Activated CD4-positive, alpha-beta memory T cell treated with anti-CD3 and anti-CD28 coated beads for 36 hours (primary cell): ENCODE data around the gene KLHL2. TPM values are rescaled to one million over a fixed set of nuclear protein-coding genes. Genes with fewer than 3 reads are reported as not detected.
A peak's percentile ranks its signal among the peaks of the same experiment; 100 is the strongest.
"Not testable (repeated sequence)": the region's sequence is repeated elsewhere in the genome, so short reads cannot be mapped to it uniquely, and the experiment has no call there.

Source experiments
- CTCF ChIA-PET: fragments of 350-600 bp; sonication (Branson Sonifier 250); formaldehyde crosslinking; loops from one replicate; lab custom pipeline; 2021; ENCODE audit warnings: antibody characterized with exemption, inconsistent platforms; lab: Charles Lee
- POLR2A ChIA-PET: fragments of 350-600 bp; sonication (Branson Sonifier 250); formaldehyde crosslinking; loops from one replicate; lab custom pipeline; 2021; ENCODE audit warnings: antibody characterized with exemption; lab: Charles Lee
- DNase-seq: peaks from one replicate; pipeline ENCODE4 v3.0.0-alpha.2; 2020
- H3K27ac Mint-ChIP-seq: one replicate; pipeline ENCODE4 v1.8.0; 2021; ENCODE audit warnings: mixed read lengths
- H3K27me3 Mint-ChIP-seq: one replicate; pipeline ENCODE4 v1.8.0; 2021; ENCODE audit warnings: mixed read lengths
- H3K36me3 Mint-ChIP-seq: one replicate; pipeline ENCODE4 v1.8.0; 2021; ENCODE audit warnings: mixed read lengths
- H3K4me1 Mint-ChIP-seq: one replicate; pipeline ENCODE4 v1.8.0; 2021; ENCODE audit warnings: low read depth, mixed read lengths
- H3K4me3 Mint-ChIP-seq: one replicate; pipeline ENCODE4 v1.8.0; 2021; ENCODE audit warnings: mild to moderate bottlenecking, mixed read lengths
- H3K9me3 Mint-ChIP-seq: one replicate; pipeline ENCODE4 v1.8.0; 2021; ENCODE audit warnings: mixed read lengths
- intact Hi-C: fragments of 100-400 bp; cut with micrococcal nuclease; formaldehyde crosslinking; loops from one replicate; pipeline ENCODE4 v1.15.1; 2023
- total RNA-seq, 2 experiments: library from RNA; stranded (reverse); gene quantifications; one replicate each; pipeline ENCODE4 v1.2.3, GENCODE V29; 2021

KLHL2 gene
- total RNA-seq, 2 experiments from 2014 or later = 25.0 to 26.0 TPM

DNA sequence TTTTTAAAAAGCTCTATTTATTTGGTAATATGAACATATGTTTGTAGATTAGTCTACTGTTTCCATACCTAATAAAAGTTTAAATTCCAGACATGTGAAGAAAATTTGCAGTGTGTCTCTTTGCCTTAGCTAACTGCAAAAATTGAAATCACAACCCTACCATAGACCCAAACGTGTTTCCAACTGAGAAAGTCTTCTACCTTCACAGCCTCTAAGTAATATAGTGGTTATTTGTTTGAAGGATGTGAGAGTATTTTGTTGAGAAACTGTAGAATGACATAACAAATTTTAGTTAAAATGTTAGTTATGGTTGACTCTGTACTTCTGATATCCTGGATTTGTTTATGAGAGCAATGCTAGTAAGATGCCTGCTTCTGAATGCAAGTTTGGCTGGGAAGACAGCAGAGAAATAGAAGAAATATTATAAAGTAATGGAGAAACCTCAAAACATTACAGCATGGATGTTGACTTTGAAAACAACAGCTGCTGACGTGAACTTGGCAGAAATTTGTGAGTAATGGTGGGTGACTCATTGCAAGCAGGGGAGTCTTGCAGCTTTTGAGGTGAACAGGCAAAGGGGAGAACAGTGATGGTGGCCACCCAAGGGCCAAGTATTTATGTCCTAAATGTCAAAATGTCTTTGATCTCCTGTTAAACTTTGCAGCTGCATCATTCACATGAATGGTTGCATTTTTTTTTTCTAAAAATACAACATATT lies 7.8 kb downstream of the KLHL2 start:
- Mint-ChIP-seq H3K4me1 (peaks cover 68% of the 10 kb centered on the region), H3K27ac (peak overlapping the region; percentile 74)
- CTCF ChIA-PET = interaction anchor here (0.6 kb wide), 2 partner anchors 29 to 310 kb away, joined by 3 read pairs; no protein-coding TSS in a partner anchor

DNA sequence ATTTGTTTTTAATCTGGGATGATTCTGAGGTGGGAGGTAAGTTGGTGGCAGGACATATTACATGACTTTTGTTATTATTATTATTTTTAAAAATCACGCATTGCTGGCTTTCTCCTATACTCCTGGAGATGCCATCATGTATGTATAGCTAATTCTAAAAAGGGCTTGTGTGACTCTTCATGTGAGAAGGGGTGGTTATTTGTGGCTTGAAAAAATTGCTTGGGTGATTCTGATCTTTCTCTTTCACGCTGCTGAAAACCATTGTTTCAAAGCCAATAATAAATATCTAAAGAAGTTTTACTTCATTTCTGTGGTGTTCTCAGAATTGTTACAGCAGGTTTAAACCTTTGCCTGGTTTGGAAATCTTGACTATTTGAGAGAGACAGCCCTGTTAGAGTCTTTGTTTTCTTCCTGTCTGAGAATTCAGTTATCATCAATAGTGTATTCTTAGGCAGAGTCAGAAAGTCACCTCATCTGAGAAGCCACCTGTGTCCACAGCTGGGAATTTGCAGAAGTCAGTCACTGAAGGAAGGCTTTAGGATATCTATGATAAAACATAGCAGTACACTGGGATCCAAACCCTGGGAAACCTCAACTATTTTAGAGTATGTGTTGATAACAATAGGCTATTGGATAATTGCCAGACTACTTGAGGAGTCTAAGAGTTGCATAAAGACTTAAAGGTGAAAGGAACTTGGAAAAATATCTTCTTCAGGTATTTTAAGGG lies 8.6 kb downstream of the KLHL2 start:
- H3K36me3 Mint-ChIP-seq, intact Hi-C loops, POLR2A ChIA-PET, DNase-seq, H3K4me3 Mint-ChIP-seq, H3K27me3 Mint-ChIP-seq, H3K9me3 Mint-ChIP-seq: not testable (repeated sequence)
- CTCF ChIA-PET = interaction anchor here (0.6 kb wide), 1 partner anchor 309 kb away, joined by 3 read pairs; no protein-coding TSS in a partner anchor
- Mint-ChIP-seq H3K4me1 (peaks cover 61% of the 10 kb centered on the region), H3K27ac (peak overlapping the region; percentile 74)

More for the DNA sequence above, 7.8 kb downstream of the KLHL2 start:
- peak; percentile 64 for DNase-seq
- H3K27me3 Mint-ChIP-seq, POLR2A ChIA-PET, H3K4me3 Mint-ChIP-seq, intact Hi-C loops, H3K36me3 Mint-ChIP-seq, H3K9me3 Mint-ChIP-seq: not testable (repeated sequence)

DNA sequence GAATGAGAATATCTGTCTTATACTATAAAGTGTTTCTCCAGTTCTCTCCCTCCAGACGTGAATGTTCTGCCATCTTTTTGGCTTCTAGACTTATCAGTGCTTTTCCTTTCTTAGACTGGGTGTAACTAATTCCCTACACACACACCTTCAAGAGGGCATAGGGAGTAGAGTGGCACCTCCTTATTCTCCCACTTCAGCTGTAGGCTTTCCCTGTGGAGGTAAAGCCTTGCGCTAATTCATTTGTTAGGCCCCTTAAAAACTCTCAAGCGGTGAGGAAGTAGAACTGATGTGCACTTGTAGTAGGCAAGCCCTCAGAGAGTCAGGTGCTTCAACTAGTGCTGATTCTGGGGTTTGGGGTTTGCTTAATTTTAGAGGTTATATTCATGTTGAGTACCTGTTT lies 10.0 kb downstream of the KLHL2 start:
- Mint-ChIP-seq H3K27me3 (no peaks in the 10 kb centered on the region), H3K4me3 (no peak overlapping the region), H3K27ac (no peak overlapping the region), H3K4me1 (peaks cover 58% of the 10 kb centered on the region), H3K9me3 (no peaks in the 10 kb centered on the region), H3K36me3 (peaks cover 14% of the 10 kb centered on the region)
- intact Hi-C loops = no loop called here
- POLR2A ChIA-PET = no interaction called here
- no peak for DNase-seq
- CTCF ChIA-PET = no interaction called here

DNA sequence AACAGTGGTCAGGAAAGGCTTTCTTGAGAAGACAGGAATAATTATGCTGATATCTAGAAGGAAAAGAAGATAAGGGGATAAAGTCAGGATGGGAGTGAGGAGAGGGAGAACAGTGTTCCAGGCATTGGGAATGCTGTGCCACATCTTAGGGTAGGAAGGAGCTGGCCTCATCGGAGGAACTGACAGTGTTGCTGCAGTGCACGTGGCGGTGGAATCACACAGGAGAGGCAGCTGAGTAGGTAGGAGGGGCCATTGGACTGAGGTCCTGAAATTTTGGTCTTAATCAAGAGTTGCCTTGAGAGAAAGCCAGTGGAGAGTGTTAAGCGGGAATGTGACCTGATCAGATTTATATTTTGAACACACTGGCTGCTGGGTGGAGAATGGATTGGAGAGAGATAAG lies 13.9 kb downstream of the KLHL2 start:
- DNase-seq, H3K4me3 Mint-ChIP-seq, H3K9me3 Mint-ChIP-seq, H3K27ac Mint-ChIP-seq, H3K27me3 Mint-ChIP-seq, CTCF ChIA-PET, POLR2A ChIA-PET, intact Hi-C loops: not testable (repeated sequence)
- H3K36me3 Mint-ChIP-seq = peaks cover 24% of the 10 kb centered on the region
- H3K4me1 Mint-ChIP-seq = peaks cover 37% of the 10 kb centered on the region

DNA sequence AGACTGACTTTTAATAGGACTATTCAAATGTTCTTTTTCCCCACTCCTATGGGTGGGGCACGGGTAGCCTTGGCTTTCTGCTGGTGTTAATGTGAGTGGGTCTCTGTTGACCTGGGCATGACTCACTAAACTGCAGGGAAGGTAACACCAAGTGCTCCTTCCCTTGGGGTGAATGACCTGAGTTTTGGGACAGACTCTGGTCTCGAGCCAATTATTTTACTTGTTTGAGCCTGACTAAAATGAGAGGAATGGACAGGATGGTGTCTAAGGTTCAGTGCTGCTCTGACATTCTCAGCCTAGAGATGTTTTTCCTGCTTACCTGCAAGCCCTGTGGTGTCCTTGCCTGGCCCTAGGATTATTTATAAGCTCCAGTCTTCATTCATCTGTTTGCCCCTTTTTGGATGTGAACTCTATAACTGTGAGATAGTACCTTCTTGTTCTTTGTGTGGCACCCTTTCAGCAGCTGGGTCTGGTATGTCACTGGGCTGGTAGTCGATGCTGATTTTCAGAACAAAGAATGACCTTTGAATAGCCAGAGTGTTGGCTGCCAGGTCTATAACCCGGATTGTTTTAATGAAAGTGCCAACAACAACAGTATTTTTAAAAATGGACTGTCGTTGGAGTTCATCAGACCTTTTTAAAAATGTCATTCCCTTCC lies 14.8 kb downstream of the KLHL2 start:
- Mint-ChIP-seq H3K4me1 (peaks cover 29% of the 10 kb centered on the region), H3K36me3 (peaks cover 24% of the 10 kb centered on the region)
- H3K27me3 Mint-ChIP-seq, H3K9me3 Mint-ChIP-seq, POLR2A ChIA-PET, H3K4me3 Mint-ChIP-seq, H3K27ac Mint-ChIP-seq, CTCF ChIA-PET, DNase-seq: not testable (repeated sequence)
- intact Hi-C loops = loop anchor here (1.0 kb wide), 1 partner anchor 10 kb away; no protein-coding TSS in a partner anchor

DNA sequence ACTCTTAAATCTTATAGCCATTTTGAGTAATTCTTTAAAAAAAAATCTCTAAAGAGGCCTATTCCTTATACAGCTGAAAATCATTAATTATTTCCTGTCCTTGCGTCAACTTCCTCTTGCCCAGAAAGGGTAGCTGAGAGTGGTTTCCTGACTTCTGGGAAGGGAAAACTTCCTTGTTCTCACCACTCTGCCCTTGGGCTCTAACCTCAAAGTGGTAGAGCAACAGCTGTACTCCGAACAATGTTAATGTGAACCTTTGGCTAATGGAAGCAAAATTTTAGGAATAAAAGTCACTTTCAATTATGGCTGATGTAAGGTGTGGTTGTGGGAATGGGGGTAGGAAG lies 15.3 kb downstream of the KLHL2 start:
- ChIA-PET POLR2A (no interaction called here), CTCF (no interaction called here)
- Mint-ChIP-seq H3K27ac (peak overlapping the region; percentile 43), H3K9me3 (no peaks in the 10 kb centered on the region), H3K4me1 (peaks cover 24% of the 10 kb centered on the region), H3K4me3 (no peak overlapping the region), H3K27me3 (no peaks in the 10 kb centered on the region), H3K36me3 (peaks cover 24% of the 10 kb centered on the region)
- intact Hi-C loops = loop anchor here (1.0 kb wide), 1 partner anchor 10 kb away; no protein-coding TSS in a partner anchor
- DNase-seq = no peak

DNA sequence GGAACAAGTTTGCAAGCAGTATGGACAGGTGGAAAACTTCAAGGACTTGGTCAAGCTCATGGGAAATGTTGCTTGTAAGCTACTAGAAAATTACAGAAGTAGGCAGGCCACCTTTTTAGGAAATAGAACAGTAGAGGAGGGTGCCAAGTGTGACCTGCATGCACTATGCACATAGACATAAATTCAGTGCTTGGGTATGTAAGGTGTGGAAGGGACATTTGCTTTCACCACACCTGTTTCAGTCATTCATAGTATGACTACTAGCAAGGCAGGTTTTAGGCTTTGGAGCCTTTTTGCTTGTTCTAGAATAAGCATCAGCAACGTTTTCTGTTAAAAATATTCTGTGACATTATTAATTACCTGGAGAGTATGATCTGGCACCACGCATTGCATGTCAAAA lies 20.0 kb downstream of the KLHL2 start:
- Mint-ChIP-seq H3K36me3 (peaks cover 36% of the 10 kb centered on the region), H3K4me1 (peaks cover 20% of the 10 kb centered on the region)
- H3K27me3 Mint-ChIP-seq, CTCF ChIA-PET, H3K4me3 Mint-ChIP-seq, H3K9me3 Mint-ChIP-seq, intact Hi-C loops, H3K27ac Mint-ChIP-seq, DNase-seq, POLR2A ChIA-PET: not testable (repeated sequence)

DNA sequence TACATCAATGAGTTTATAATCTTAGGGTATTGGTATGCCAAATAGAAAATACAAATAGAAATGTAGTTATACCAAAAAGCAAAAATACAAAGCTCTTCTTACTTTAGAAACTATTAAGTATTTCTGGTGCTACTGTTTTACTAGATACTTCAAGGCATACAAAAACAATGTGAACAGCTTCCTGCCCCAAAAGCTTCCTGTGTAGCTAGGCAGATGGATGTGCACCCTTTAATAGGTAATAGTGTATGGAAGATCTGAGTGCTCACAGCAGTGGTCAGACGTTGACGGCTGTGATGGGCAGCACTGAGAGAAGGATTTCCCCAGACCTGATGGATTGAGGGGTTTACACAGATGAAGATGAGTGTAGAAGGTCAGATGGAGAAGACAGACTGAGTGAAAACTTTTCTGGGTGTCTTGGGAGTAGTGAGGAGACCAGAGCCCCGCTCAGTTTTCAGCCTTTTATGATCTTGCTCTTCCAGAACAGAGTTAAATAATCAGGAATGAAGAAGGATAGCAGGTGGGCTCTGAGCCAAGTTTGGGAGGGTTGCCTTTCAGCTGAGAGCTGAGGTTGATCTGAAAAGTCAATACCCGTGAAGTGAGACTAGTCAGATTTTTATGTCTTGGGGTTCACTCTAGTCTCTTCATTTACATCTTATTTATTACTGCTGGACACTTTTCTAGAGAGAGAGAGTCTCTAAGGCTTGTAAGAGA lies 22.3 kb downstream of the KLHL2 start:
- H3K27ac Mint-ChIP-seq, CTCF ChIA-PET, H3K4me3 Mint-ChIP-seq, H3K9me3 Mint-ChIP-seq, DNase-seq, POLR2A ChIA-PET, H3K27me3 Mint-ChIP-seq: not testable (repeated sequence)
- Mint-ChIP-seq H3K4me1 (peaks cover 23% of the 10 kb centered on the region), H3K36me3 (peaks cover 30% of the 10 kb centered on the region)
- intact Hi-C loops = loop anchor here (5.0 kb wide), 1 partner anchor 37 kb away; no protein-coding TSS in a partner anchor

DNA sequence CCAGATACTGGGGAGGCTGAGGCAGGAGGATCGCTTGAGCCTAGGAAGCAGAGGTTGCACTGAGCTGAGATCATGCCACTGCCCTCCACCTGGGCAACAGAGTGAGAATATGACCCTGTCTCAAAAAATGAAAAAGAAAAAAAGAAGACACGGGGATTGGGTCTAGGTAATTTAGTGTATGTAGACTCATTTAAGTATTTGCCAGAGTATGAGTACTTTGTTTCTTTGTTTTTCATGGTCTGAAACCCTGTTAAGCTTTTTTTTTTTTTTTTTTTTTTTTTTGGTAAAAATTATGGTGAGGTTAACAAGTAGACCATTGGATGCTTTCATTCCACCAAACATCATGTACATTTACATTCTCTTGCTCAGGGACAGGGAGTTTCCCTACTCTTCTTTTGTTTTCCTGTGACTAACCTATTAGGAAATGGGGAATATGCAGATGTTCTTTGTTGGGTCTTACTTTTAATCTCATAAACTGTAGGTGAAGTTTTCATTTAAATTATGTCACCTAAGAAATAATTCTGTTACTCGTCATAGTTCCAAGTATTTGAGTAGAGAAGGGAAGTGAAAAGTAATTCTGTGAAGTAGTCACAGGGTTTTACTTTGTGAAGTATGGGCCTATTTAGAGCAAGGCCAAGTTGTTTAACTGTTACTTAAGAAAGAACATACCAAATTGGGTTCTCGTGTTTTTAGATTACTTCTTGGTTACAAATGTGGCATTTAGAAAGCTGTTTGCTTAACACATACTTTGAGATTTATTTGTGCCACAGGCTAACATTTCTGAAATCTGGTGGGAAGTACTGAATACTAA lies 25.5 kb downstream of the KLHL2 start:
- H3K4me1 Mint-ChIP-seq = peaks cover 23% of the 10 kb centered on the region
- H3K36me3 Mint-ChIP-seq = peaks cover 29% of the 10 kb centered on the region
- POLR2A ChIA-PET = interaction anchor here (0.8 kb wide), 1 partner anchor 34 kb away, joined by 3 read pairs; no protein-coding TSS in a partner anchor
- CTCF ChIA-PET, H3K27me3 Mint-ChIP-seq, H3K4me3 Mint-ChIP-seq, H3K9me3 Mint-ChIP-seq: not testable (repeated sequence)
- DNase-seq = peak; percentile 31
- peak overlapping the region; percentile 84 for H3K27ac Mint-ChIP-seq
- intact Hi-C loops = loop anchor here (1.0 to 5.0 kb wide), 2 partner anchors 11 to 41 kb away; no protein-coding TSS in a partner anchor

DNA sequence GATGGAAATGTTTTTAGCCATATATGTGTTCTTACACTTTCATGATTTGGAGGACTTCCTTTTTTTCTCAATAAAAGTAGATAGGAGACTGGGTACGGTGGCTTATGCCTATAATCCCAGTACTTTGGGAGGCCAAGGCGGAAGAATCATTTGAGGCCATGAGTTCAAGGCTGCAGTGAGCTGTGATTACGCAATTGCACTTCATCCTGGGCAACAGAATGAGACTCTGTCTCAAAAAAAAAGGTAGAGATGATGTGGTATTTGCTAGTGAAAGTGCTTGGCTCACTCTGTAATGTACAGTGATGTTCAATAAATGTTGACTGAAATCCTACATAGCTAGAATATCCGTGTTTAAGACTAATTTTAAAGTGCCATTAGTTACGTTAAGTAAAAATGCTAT lies 27.4 kb downstream of the KLHL2 start:
- ChIA-PET CTCF (no interaction called here), POLR2A (no interaction called here)
- peaks cover 31% of the 10 kb centered on the region for H3K36me3 Mint-ChIP-seq
- H3K9me3 Mint-ChIP-seq = no peaks in the 10 kb centered on the region
- no peak for DNase-seq
- intact Hi-C loops = loop anchor here (5.0 kb wide), 1 partner anchor 42 kb away; no protein-coding TSS in a partner anchor
- H3K27me3 Mint-ChIP-seq = no peaks in the 10 kb centered on the region
- H3K4me1 Mint-ChIP-seq = peaks cover 19% of the 10 kb centered on the region
- no peak overlapping the region for H3K27ac Mint-ChIP-seq
- H3K4me3 Mint-ChIP-seq = no peak overlapping the region

DNA sequence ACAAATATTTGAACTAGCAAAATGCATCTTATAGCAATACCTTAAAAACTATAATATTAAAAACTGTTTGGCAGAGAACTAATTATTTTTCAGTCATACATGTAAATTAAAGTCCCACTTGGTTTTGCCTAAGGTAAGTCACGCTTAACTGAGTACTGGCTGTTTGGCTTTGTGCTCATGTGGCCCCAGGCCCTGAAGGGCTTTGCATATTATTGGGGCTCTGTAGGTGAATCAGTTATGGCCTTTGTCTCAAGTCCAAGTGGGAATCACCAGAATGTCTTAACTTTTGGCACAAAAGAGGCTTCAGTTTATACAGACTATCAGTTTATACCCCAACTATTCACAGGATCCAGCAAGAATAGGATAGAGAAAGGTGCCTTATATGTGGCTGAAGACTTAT lies 29.5 kb downstream of the KLHL2 start:
- H3K4me3 Mint-ChIP-seq, H3K9me3 Mint-ChIP-seq, H3K27ac Mint-ChIP-seq, H3K27me3 Mint-ChIP-seq, POLR2A ChIA-PET, intact Hi-C loops, CTCF ChIA-PET, DNase-seq: not testable (repeated sequence)
- Mint-ChIP-seq H3K4me1 (peaks cover 20% of the 10 kb centered on the region), H3K36me3 (peaks cover 24% of the 10 kb centered on the region)
